ENCODE data around the gene RASAL1. TPM values are rescaled to one million over a fixed set of nuclear protein-coding genes. Genes with fewer than 3 reads are reported as not detected.

The RASAL1 gene
- total and polyA plus RNA-seq, 2 experiments from 2014 or later, result not detected

- H3K9ac ChIP-seq, result no peak overlapping the region
- no peaks in the 10 kb centered on the region for H4K20me1 ChIP-seq (ENCODE audit: insufficient read depth)
- no peak overlapping the region for H2AFZ ChIP-seq
- H3K4me1 ChIP-seq (ENCODE audit: insufficient read depth), result no peaks in the 10 kb centered on the region
- peaks cover 23% of the 10 kb centered on the region for H3K27me3 ChIP-seq (replicated peaks; ENCODE audit: insufficient read depth)
- WGBS, 2 experiments (ENCODE audit: low coverage in 1 of 2, low lambda C conversion rate in 2 of 2, missing lambda C conversion rate in 2 of 2), result 0 to 9% methylated on average over 15 to 18 of the region's 48 CpGs
- no peak overlapping the region for H3K4me3 ChIP-seq
- no peak overlapping the region for H3K27ac ChIP-seq
- H3K9me2 ChIP-seq (ENCODE audit: insufficient read depth), result no peaks in the 10 kb centered on the region
- H3F3A ChIP-seq (ENCODE audit: insufficient read depth), result no peaks in the 10 kb centered on the region
- no peaks in the 10 kb centered on the region for H3K9me3 ChIP-seq (ENCODE audit: low read depth)
- no peaks in the 10 kb centered on the region for H3K36me3 ChIP-seq (ENCODE audit: low read depth)
- H3K4me2 ChIP-seq (ENCODE audit: unreplicated experiment), result no peak overlapping the region
- DNase-seq, result no peak
- H3K79me2 ChIP-seq (ENCODE audit: insufficient read depth), result no peaks in the 10 kb centered on the region
- TF ChIP-seq EZH2phosphoT487 (IDR thresholded peaks at IDR 0.05; ENCODE audit: insufficient read depth, low read depth), result no peak
- no peak for TF ChIP-seq EZH2 (IDR thresholded peaks at IDR 0.05; ENCODE audit: insufficient read depth, poor library complexity, severe bottlenecking)
- in situ Hi-C loops (cut with MboI), result no loop called here
These were observed 57.7 kb downstream of the RASAL1 start for GRCh38 chr12:113077859-113078255.

GRCh38 chr12:113077057-113077858 is 58.3 kb downstream of the RASAL1 start:
- in situ Hi-C loops (cut with MboI), result no loop called here

GRCh38 chr12:113075137-113075683 is 60.4 kb downstream of the RASAL1 start:
- Histone ChIP-seq H3F3A (ENCODE audit: insufficient read depth) (no peaks in the 10 kb centered on the region), H3K27me3 (replicated peaks; ENCODE audit: insufficient read depth) (peaks cover 11% of the 10 kb centered on the region), H3K79me2 (ENCODE audit: insufficient read depth) (no peaks in the 10 kb centered on the region), H2AFZ (no peak overlapping the region), H3K9me2 (ENCODE audit: insufficient read depth) (no peaks in the 10 kb centered on the region), H3K9ac (no peak overlapping the region), H3K4me3 (no peak overlapping the region), H3K4me1 (ENCODE audit: insufficient read depth) (no peaks in the 10 kb centered on the region), H4K20me1 (ENCODE audit: insufficient read depth) (no peaks in the 10 kb centered on the region), H3K4me2 (ENCODE audit: unreplicated experiment) (no peak overlapping the region), H3K27ac (no peak overlapping the region), H3K36me3 (ENCODE audit: low read depth) (no peaks in the 10 kb centered on the region), H3K9me3 (ENCODE audit: low read depth) (no peaks in the 10 kb centered on the region)
- no peak for DNase-seq
- WGBS, 2 experiments (ENCODE audit: low coverage in 1 of 2, low lambda C conversion rate in 2 of 2, missing lambda C conversion rate in 2 of 2), result 46 to 48% methylated on average over 6 of the region's 6 CpGs
- in situ Hi-C loops (cut with MboI), result no loop called here
- TF ChIP-seq EZH2phosphoT487 (IDR thresholded peaks at IDR 0.05; ENCODE audit: insufficient read depth, low read depth) (no peak), EZH2 (IDR thresholded peaks at IDR 0.05; ENCODE audit: insufficient read depth, poor library complexity, severe bottlenecking) (no peak)

More at GRCh38 chr12:113077057-113077858, 58.3 kb downstream of the RASAL1 start:
- H3K4me1 ChIP-seq (ENCODE audit: insufficient read depth), result no peaks in the 10 kb centered on the region
- DNase-seq, result peak; percentile 14
- H3K9ac ChIP-seq, result no peak overlapping the region
- TF ChIP-seq EZH2 (IDR thresholded peaks at IDR 0.05; ENCODE audit: insufficient read depth, poor library complexity, severe bottlenecking) (no peak), EZH2phosphoT487 (IDR thresholded peaks at IDR 0.05; ENCODE audit: insufficient read depth, low read depth) (no peak)
- no peaks in the 10 kb centered on the region for H3K79me2 ChIP-seq (ENCODE audit: insufficient read depth)
- no peak overlapping the region for H3K27ac ChIP-seq
- no peak overlapping the region for H3K4me2 ChIP-seq (ENCODE audit: unreplicated experiment)
- no peaks in the 10 kb centered on the region for H3K9me2 ChIP-seq (ENCODE audit: insufficient read depth)
- no peaks in the 10 kb centered on the region for H4K20me1 ChIP-seq (ENCODE audit: insufficient read depth)
- H3F3A ChIP-seq (ENCODE audit: insufficient read depth), result no peaks in the 10 kb centered on the region
- H3K9me3 ChIP-seq (ENCODE audit: low read depth), result no peaks in the 10 kb centered on the region
- 13 to 21% methylated on average over 52 to 58 of the region's 70 CpGs for WGBS, 2 experiments (ENCODE audit: low coverage in 1 of 2, low lambda C conversion rate in 2 of 2, missing lambda C conversion rate in 2 of 2)
- H3K27me3 ChIP-seq (replicated peaks; ENCODE audit: insufficient read depth), result peaks cover 21% of the 10 kb centered on the region
- no peak overlapping the region for H3K4me3 ChIP-seq
- H2AFZ ChIP-seq, result no peak overlapping the region
- H3K36me3 ChIP-seq (ENCODE audit: low read depth), result no peaks in the 10 kb centered on the region

- WGBS, 2 experiments (ENCODE audit: low coverage in 1 of 2, low lambda C conversion rate in 2 of 2, missing lambda C conversion rate in 2 of 2), result 49 to 63% methylated on average over 3 of the region's 3 CpGs
- in situ Hi-C loops (cut with MboI), result no loop called here
These were observed 62.0 kb downstream of the RASAL1 start for GRCh38 chr12:113073586-113073985.

More at GRCh38 chr12:113073586-113073985, 62.0 kb downstream of the RASAL1 start:
- no peak overlapping the region for H3K27ac ChIP-seq
- H3K9ac ChIP-seq, result no peak overlapping the region
- no peaks in the 10 kb centered on the region for H4K20me1 ChIP-seq (ENCODE audit: insufficient read depth)
- H3F3A ChIP-seq (ENCODE audit: insufficient read depth), result no peaks in the 10 kb centered on the region
- peaks cover 6% of the 10 kb centered on the region for H3K27me3 ChIP-seq (replicated peaks; ENCODE audit: insufficient read depth)
- no peak overlapping the region for H3K4me2 ChIP-seq (ENCODE audit: unreplicated experiment)
- no peaks in the 10 kb centered on the region for H3K79me2 ChIP-seq (ENCODE audit: insufficient read depth)
- H3K4me3 ChIP-seq, result no peak overlapping the region
- no peaks in the 10 kb centered on the region for H3K9me2 ChIP-seq (ENCODE audit: insufficient read depth)
- no peaks in the 10 kb centered on the region for H3K9me3 ChIP-seq (ENCODE audit: low read depth)
- H3K4me1 ChIP-seq (ENCODE audit: insufficient read depth), result no peaks in the 10 kb centered on the region
- TF ChIP-seq EZH2 (IDR thresholded peaks at IDR 0.05; ENCODE audit: insufficient read depth, poor library complexity, severe bottlenecking) (no peak), EZH2phosphoT487 (IDR thresholded peaks at IDR 0.05; ENCODE audit: insufficient read depth, low read depth) (no peak)
- no peak overlapping the region for H2AFZ ChIP-seq
- no peaks in the 10 kb centered on the region for H3K36me3 ChIP-seq (ENCODE audit: low read depth)
- no peak for DNase-seq
